ENCODE results near the gene ZFPM1.

The ZFPM1 gene

GRCh38 chr16:88494335-88495154 lies 41.5 kb downstream of the ZFPM1 start:
- no peak overlapping the region for H3K4me3 ChIP-seq (ENCODE audit: low read depth, low read length)
- TF ChIP-seq, protein P1, sequence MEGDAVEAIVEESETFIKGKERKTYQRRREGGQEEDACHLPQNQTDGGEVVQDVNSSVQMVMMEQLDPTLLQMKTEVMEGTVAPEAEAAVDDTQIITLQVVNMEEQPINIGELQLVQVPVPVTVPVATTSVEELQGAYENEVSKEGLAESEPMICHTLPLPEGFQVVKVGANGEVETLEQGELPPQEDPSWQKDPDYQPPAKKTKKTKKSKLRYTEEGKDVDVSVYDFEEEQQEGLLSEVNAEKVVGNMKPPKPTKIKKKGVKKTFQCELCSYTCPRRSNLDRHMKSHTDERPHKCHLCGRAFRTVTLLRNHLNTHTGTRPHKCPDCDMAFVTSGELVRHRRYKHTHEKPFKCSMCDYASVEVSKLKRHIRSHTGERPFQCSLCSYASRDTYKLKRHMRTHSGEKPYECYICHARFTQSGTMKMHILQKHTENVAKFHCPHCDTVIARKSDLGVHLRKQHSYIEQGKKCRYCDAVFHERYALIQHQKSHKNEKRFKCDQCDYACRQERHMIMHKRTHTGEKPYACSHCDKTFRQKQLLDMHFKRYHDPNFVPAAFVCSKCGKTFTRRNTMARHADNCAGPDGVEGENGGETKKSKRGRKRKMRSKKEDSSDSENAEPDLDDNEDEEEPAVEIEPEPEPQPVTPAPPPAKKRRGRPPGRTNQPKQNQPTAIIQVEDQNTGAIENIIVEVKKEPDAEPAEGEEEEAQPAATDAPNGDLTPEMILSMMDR (IDR thresholded peaks at IDR 0.05; ENCODE audit: low read depth, low read length) = no peak

DNA sequence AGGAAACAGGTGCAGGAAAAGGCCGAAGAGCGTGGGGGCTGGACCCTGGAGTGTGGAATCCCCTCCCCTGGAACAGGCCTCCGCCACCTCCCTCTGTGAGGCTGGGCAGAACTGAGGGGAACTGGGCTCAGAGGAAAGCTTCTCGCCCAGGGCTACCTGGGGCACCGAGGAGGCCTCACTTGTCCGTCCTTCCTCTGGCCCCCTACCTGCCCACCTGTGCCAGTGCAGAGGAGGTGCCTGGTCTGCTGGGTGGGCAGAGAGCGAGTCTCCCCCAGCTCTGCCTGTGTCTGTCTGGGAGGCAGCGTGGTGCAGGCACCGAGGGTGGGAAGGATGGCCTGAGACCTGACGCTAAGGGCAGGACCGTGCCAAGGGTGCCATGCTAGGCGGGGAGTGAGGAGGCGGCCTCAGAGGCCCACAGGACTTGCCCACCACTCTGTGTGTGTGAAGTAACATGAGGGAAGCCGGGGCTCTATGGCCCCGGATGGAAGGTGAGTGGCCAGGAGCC lies 42.2 kb downstream of the ZFPM1 start:
- H3K4me3 ChIP-seq (ENCODE audit: low read depth, low read length) = no peak overlapping the region
- TF ChIP-seq, protein P1 (IDR thresholded peaks at IDR 0.05; ENCODE audit: low read depth, low read length) = no peak

DNA sequence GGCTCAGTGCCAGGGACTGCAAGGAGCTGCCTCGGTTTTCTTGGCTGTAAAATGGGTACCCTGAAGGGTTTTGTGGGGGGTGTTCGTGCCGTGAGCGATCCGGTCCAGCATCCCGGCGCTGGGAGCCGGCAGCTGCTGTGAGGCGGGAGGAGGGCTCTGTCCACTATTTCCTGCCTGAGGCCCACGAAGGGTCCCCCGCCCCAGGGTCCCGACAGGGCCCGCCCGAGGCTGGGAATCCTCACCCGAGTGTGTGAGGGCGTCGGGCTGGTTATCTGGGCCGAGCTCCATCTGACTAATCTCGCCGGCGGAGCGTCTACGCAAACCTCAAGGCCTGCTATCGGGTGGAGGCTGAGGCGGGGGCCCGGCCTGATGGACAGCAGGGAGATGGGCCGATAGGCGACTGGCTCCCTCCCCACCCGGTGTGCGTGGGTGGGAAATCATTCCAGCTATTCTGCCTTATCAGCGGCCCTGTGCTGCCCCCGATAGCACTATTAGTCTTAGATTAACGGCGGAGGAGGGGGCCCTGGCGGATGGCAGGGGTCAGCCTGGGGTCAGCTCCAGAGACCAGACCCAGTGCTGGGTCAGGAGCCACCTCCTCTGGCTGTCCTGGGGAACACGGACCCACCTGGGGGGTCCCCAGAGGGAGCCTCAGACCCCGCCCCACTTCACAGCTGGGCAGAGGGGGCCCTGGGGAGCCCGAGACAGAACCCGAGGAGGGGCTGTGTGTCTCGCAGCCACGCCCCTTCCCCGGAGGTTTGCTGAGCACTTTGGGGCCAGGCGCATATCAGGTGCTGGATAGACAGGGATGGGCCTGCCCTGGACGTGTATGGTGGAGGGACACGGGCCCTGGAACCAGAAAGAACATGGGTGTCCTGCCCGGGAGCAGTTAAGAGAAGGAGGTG lies 44.7 kb downstream of the ZFPM1 start:
- H3K4me3 ChIP-seq (ENCODE audit: low read depth, low read length) = no peak overlapping the region
- TF ChIP-seq, protein P1 (IDR thresholded peaks at IDR 0.05; ENCODE audit: low read depth, low read length) = no peak

DNA sequence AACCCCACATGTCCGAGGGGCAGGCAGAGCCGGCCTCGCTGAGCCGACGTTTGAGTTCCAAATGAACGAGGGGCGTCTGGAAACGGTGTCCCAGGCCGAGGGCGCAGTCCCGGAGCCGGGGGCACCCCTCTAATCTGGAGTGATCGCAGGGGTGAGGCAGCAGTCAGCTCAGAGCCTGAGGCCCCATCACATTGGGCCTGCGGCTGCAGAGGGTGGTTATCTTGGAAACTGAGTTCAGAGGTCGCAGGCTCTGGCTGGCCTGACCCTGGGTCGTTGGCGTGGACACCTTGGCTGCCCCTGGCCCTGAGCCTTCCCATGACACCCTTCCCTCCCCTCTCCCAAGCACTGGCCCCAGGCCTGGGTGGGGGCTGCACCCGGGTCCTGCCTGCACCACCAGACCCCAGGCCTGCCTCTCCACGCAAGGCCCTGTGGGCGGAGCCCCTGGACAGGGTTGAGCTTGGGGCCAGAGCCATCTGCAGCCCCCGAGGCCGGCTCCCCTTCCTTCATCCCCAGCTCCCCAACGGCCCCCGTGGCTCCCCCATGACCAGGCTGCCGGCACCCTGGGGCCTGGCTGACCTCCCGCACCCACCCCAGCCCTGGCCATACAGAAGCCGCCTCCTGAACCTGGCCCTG lies 45.6 kb downstream of the ZFPM1 start:
- no peak overlapping the region for H3K4me3 ChIP-seq (ENCODE audit: low read depth, low read length)
- TF ChIP-seq, protein P1 (IDR thresholded peaks at IDR 0.05; ENCODE audit: low read depth, low read length) = no peak

- no peak overlapping the region for H3K4me3 ChIP-seq (ENCODE audit: low read depth, low read length)
- TF ChIP-seq, protein P1 (IDR thresholded peaks at IDR 0.05; ENCODE audit: low read depth, low read length) = no peak
Observed at GRCh38 chr16:88499292-88499691, 46.2 kb downstream of the ZFPM1 start.

DNA sequence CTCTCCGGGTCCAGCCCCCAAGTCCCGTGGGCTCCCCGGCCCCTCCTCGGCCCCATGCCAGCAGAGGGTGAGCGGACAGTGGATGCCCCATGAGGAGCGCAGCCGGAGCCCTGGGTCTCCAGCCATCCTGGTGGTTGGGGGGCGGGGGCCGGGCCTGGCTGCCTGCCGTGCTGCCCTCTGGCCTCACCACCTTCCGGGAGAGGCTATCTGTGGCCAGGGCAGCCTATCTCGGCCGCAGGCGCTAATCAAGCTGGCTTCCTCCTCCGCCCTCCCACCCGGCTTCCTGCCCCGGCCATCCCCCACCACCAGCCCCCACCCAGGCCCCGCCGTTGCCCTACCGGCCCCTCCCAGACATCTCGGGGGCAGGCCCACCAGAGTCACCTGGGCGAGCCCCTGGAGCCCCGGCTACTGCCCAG lies 46.8 kb downstream of the ZFPM1 start:
- TF ChIP-seq, protein P1 (IDR thresholded peaks at IDR 0.05; ENCODE audit: low read depth, low read length) = no peak
- H3K4me3 ChIP-seq (ENCODE audit: low read depth, low read length) = no peak overlapping the region
